22Rv1 (cell line): ENCODE data around the gene AATF.

Experiments
- CTCF ChIP-seq: fragments of 450-650 bp; IDR thresholded peaks from 2 replicates; pipeline ENCODE4 v1.5.1; 2017; ENCODE audit warnings: mild to moderate bottlenecking
- ZFX ChIP-seq: fragments of 450-650 bp; IDR thresholded peaks from 2 replicates; pipeline ENCODE4 v1.6.1; 2017; ENCODE audit warnings: antibody characterized with exemption, borderline replicate concordance

GRCh38 chr17:37054894-37055293, 106.1 kb downstream of the AATF start:
- TF ChIP-seq CTCF, result no peak
- no peak for TF ChIP-seq ZFX
